ENCODE results near the gene DOCK3.
A peak's percentile ranks its signal among the peaks of the same experiment; 100 is the strongest.
"Not testable (repeated sequence)": the region's sequence is repeated elsewhere in the genome, so short reads cannot be mapped to it uniquely, and the experiment has no call there.

DOCK3 gene

DNA sequence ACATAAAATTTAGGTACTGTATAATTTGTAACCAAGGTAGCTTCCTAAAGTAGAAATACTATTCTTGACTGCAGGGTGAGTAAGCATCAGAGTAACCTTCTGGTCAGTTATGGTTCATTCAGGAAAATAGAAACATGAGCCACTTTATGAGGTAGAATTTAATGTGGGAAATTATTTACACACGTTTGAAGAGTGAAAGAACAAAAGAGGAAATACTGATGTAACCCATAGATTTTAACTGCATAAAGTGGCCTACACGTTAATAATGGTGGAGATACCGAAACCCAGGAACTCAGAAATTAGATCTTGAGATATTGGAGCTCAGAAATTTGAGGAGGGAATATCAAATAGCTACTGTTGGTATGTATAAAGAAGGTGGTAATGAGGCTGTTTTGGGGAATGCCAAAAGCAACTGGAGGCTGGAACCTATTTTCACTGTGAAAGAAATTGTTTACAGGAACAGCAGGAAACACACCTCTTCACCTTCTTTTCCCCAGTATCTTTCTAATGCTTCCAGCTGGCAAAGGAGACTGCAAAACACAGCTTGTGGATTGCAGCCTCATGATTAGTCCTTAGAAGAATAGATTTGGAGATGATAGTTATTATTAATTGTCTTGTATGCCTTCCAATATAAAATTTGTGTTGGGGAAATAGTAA lies 216.1 kb downstream of the DOCK3 start:
- DNase-seq, result no peak

- not testable (repeated sequence) for DNase-seq
Observed at GRCh38 chr3:50901097-50901496, 226.4 kb downstream of the DOCK3 start.

- no peak for DNase-seq
Observed at GRCh38 chr3:50912746-50913145, 238.0 kb downstream of the DOCK3 start.

DNA sequence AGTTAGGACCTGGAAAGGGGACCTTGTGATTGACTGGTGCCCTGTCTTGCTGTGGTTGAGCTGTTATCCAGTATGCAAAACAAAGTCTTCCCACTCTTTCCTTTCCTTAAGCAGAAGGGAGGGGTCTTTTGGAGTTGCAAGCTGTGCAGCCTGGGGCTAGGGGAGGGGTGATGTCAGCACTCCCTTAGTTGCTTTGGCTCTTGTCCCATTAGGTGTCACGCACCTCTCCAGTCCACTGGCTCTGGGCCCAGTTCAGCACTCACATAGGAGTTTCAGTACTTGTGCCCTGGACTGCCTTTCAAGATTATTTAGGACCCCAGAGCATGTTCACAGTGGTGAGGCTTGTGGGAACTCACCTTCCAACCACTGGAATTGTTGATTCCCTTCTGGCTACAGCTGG lies 238.5 kb downstream of the DOCK3 start:
- DNase-seq, result no peak

DNA sequence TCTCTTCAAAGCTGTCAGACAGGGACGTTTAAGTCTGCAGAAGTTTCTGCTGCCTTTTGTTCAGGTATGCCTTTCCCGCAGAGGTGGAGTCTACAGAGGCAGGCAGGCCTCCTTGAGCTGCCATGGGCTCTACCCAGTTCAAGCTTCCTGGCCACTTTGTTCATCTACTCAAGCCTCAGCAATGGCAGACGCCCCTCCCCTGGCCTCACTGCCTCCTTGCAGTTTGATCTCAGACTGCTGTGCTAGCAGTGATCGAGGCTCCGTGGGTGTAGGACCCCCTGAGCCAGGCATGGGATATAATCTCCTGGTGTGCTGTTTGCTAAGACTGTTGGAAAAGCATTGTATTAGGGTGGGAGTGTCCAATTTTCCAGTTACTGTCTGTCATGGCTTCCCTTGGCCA lies 247.3 kb downstream of the DOCK3 start:
- DNase-seq, result not testable (repeated sequence)

DNA sequence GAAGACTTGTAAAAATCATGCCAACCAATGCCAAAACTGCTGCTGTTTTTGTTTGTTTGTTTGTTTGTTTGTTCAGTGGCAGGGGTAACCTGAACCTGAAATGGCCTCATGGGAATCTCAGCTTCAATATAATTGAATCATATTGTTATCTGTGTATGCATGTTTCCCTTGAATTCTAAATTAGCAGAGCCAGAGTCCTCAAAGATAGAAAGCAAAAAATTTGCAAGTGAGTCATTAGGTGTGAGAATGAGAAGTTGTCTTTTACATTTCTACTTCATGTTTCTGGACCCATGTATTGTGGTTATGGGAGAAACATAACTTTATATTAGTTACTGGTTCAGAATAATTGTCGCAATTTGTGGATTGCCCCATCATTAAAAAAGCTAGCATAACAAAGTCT lies 249.2 kb downstream of the DOCK3 start:
- DNase-seq, result no peak

GRCh38 chr3:50924638-50925037 lies 249.9 kb downstream of the DOCK3 start:
- no peak for DNase-seq

DNA sequence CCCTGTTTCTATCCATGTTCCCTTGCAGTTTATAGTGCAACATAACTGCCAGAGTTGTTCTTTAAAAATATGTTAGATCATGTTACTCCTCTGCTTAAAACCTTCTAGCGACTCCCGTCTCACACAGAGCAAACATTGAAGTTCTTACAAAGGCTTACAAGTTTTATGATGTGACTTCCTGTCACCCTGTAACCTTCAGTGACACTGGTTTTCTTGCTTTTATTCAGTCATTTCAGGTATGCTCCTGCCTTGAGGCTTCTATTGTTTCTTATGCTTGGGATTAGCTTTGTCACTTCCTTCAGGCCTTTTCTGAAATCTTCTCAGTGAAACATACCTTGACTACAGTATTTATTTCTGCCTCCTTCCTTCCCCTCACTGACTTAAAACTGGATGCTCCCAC lies 252.1 kb downstream of the DOCK3 start:
- DNase-seq, result no peak

DNA sequence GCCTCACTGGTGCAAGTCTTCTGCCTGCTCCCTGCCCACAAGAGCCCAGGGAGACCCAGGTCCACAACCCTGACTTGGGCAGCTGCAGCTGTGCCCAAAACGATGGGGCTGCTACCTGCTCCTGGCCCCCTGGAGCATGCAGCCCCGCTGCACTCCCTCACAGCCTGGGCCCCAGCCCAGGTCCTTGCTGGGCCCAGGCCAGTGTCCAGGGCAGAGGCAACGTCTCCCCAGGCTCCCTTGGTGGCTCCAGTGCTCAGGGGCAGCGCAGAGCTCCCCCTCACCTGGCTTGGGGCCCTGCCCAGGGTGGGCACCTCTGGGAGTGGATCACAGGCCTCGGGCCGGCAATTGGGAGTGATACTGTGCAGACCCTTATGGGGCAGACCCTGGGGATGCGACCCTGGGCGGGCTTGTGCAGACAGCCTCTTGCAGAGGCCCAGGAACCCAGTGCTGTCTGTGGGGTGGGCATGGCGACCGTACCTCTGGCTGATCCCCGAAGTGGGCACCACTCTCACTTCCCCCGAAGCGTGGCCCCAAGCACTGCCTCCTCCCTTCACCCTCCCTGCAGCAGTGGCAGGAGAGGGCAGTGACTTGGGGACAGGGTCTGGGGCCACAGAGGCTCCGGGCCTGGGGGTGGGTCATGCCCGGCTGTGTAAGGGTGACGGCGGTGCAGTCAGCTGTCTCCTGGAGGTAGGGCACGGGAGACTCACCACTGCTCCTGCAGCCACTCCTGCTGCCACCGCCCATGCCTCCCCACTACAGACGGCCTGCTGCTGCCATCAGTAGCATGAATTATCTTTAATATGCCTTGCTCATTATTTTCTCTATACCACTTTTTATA lies 255.9 kb downstream of the DOCK3 start:
- no peak for DNase-seq

- DNase-seq, result not testable (repeated sequence)
Observed at GRCh38 chr3:50932918-50933317, 258.2 kb downstream of the DOCK3 start.

GRCh38 chr3:50936389-50936788 lies 261.7 kb downstream of the DOCK3 start:
- no peak for DNase-seq

- no peak for DNase-seq
Observed at GRCh38 chr3:50947419-50947818, 272.7 kb downstream of the DOCK3 start.

- DNase-seq, result no peak
Observed at GRCh38 chr3:50950591-50950990, 275.9 kb downstream of the DOCK3 start.

GRCh38 chr3:50953825-50954414 lies 279.2 kb downstream of the DOCK3 start:
- no peak for DNase-seq

DNA sequence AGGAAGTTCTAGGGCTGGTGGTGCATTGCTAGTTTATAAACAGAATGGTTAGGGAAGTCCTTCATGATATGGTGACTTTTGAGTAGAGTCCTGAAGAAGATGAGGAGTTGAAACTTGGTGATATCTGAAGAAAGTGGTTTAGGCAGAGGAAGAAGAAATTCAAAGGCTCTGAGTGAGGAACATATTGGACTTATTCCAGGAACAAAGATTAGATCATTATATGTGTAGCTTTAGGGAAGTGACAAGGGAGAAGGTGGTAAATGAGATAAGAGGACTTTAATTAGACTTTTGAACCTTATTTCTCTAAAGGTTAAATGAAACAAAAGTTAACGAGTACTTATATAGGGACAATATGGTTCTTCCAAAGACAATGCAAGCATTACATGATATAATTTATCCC lies 286.7 kb downstream of the DOCK3 start:
- no peak for DNase-seq

GRCh38 chr3:50971487-50971924 lies 296.8 kb downstream of the DOCK3 start:
- DNase-seq, result peak; percentile 54 to 64

DNA sequence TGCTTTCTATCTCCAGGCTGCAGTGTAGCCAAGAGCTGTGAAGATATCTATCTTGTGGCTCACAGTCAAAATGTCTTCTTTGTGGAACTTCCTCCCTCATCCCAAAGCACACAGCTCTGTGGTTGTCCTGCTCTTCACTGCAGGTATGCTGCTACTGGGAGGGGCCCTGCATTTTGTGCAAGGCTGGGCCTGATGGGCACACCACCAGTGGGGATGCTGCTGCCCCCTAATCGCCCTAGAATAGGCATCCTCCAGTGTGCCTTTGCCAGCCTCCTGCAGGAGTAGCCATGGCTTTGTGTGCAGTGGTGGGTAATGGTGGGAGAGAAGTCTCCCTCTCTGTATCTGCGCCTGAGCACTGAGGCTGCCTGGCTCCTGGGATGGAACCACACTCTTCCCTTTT lies 297.3 kb downstream of the DOCK3 start:
- DNase-seq, result no peak

- not testable (repeated sequence) for DNase-seq
Observed at GRCh38 chr3:50978586-50978985, 303.9 kb downstream of the DOCK3 start.

GRCh38 chr3:50978991-50979667 lies 304.4 kb downstream of the DOCK3 start:
- no peak for DNase-seq

GRCh38 chr3:50982540-50983325 lies 308.0 kb downstream of the DOCK3 start:
- DNase-seq, result no peak

DNA sequence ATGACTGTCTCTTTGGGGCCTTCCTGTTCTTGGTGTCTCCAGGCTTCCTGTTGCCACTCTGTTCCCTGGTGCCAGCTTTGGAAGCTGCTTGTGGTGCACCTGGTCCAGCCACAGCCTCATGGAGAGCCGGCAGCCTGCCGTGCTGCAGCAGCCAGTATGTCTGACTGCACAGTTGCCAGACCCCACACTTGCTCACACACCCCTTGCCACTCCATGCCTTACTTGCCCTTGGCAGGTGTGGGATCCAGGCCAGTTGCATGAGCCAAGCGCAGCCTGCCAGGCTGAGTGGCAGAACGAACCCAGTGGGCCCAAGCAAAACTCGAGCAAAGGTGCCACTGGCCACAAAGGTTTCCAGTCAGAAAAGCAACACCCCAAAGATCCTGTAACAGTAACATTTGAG lies 309.2 kb downstream of the DOCK3 start:
- DNase-seq, result no peak

DNA sequence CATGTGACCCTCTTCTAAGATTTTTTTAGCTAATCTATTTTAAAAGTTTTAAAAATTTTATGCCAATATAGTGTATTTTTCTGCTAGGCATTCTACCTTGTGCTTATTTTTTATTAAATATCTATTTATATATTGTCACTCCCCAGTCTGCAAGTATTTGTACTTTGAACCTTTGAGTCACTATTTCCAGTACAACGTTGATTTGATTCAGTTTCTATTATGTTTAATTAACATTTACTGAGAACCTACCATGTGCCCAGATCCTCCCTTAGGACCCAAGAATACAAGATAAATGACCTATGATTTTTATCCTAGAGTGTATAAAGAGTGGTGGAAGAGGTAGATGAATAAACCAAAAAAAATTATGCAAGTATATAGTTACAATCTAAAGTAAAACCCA lies 311.2 kb downstream of the DOCK3 start:
- DNase-seq, result no peak

DNA sequence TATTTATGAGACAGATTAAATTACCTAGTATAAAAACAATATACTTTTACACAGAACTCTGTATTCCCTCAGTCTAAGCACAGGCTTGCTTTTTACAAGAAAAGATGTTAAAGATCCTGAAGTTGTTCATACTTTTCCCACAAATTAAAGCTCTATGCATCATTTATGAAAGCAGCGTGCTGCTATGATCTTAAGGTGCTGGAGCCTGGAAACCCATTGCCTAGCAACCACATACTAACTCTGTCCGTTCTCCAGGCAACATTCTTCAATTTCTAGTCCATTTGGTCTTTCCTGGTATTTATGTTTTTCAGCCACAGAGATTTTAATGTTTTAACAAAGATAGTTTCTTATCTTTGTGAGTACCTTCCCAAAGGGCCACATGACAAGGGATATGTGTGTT lies 312.0 kb downstream of the DOCK3 start:
- no peak for DNase-seq
